HG03571 (cell line): ENCODE measurements around the gene INTS15.
"Not testable (repeated sequence)": the region's sequence is repeated elsewhere in the genome, so short reads cannot be mapped to it uniquely, and the experiment has no call there.

Experiments used
- ATAC-seq: cut with Tn5 transposase; IDR thresholded peaks from one replicate; pipeline ENCODE4 v1.9.1; 2021; ENCODE audit not compliant: unreplicated experiment

The INTS15 gene

GRCh38 chr7:6576867-6577368 lies 12.9 kb upstream of the INTS15 start:
- not testable (repeated sequence) for ATAC-seq

- peak; percentile 98 for ATAC-seq
These were observed 12.3 kb upstream of the INTS15 start, which contains the start of gene ZDHHC4 for GRCh38 chr7:6577369-6578113. Gene ZDHHC4, plus strand, starts transcription at chr7:6577454. Its CDS starts 3,108 bp downstream, at chr7:6580562.

- ATAC-seq: no peak
These were observed 11.4 kb upstream of the INTS15 start for GRCh38 chr7:6578114-6579084.

- no peak for ATAC-seq
These were observed 10.4 kb upstream of the INTS15 start for GRCh38 chr7:6579446-6579845.

GRCh38 chr7:6585746-6586432 lies 3.9 kb upstream of the INTS15 start:
- ATAC-seq: not testable (repeated sequence)

- no peak for ATAC-seq
These were observed 1.3 kb upstream of the INTS15 start for GRCh38 chr7:6588566-6588965.

GRCh38 chr7:6589151-6589828 lies 531 bp upstream of the INTS15 start:
- ATAC-seq: no peak

- ATAC-seq: peak; percentile 22
These were observed 857 bp downstream of the INTS15 start for GRCh38 chr7:6590645-6591110.

- no peak for ATAC-seq
These were observed 10.3 kb downstream of the INTS15 start for GRCh38 chr7:6600093-6600492.

- no peak for ATAC-seq
These were observed 14.6 kb downstream of the INTS15 start for GRCh38 chr7:6604458-6604857.

GRCh38 chr7:6606866-6607583 lies 17.2 kb downstream of the INTS15 start:
- no peak for ATAC-seq

- no peak for ATAC-seq
These were observed 17.8 kb downstream of the INTS15 start for GRCh38 chr7:6607651-6608051.

GRCh38 chr7:6608081-6608480 lies 18.3 kb downstream of the INTS15 start:
- no peak for ATAC-seq

GRCh38 chr7:6608794-6609193 lies 19.0 kb downstream of the INTS15 start:
- no peak for ATAC-seq

GRCh38 chr7:6612819-6613218 lies 23.0 kb downstream of the INTS15 start:
- ATAC-seq: no peak

- no peak for ATAC-seq
These were observed 23.9 kb downstream of the INTS15 start for GRCh38 chr7:6613706-6614105.

GRCh38 chr7:6614953-6615722 lies 25.3 kb downstream of the INTS15 start, which contains the start of gene ZNF853:
Gene ZNF853, plus strand, starts transcription at chr7:6615610. Its CDS starts 565 bp downstream, at chr7:6616175.
- ATAC-seq: no peak

GRCh38 chr7:6615723-6616555 lies 26.1 kb downstream of the INTS15 start:
- no peak for ATAC-seq
